GM12878 (cell line): Measurements from ENCODE around the gene JAG2. TPM values are rescaled to one million over a fixed set of nuclear protein-coding genes. Genes with fewer than 3 reads are reported as not detected.

Source experiments
- CHD2 ChIP-seq: IDR thresholded peaks from 2 replicates; pipeline ENCODE4 v1.6.1; 2011; ENCODE audit warnings: low read depth, low read length, improper control_type of control experiment, borderline replicate concordance
- HDAC2 ChIP-seq: fragments of 200-600 bp; sonication (generic); IDR thresholded peaks from 2 replicates; pipeline ENCODE4 v1.6.1; 2017
- MTA2 ChIP-seq: fragments of 450-650 bp; IDR thresholded peaks from 2 replicates; pipeline ENCODE4 v1.6.1; 2016; ENCODE audit warnings: low read depth, mild to moderate bottlenecking, moderate library complexity
- MYC ChIP-seq: IDR thresholded peaks from 2 replicates; pipeline ENCODE4 v1.6.1; 2011; ENCODE audit warnings: mild to moderate bottlenecking, low read length, moderate library complexity, inconsistent platforms; ENCODE audit not compliant: insufficient read depth, insufficient replicate concordance, insufficient read length, severe bottlenecking
- NBN ChIP-seq: fragments of 450-650 bp; IDR thresholded peaks from 2 replicates; pipeline ENCODE4 v1.6.1; 2016
- NFIC ChIP-seq: IDR thresholded peaks from 2 replicates; pipeline ENCODE4 v1.6.1; 2012; ENCODE audit warnings: low read depth, mild to moderate bottlenecking, inconsistent platforms, low read length, moderate library complexity
- PAX8 ChIP-seq: fragments of 450-650 bp; IDR thresholded peaks from 2 replicates; pipeline ENCODE4 v1.6.1; 2017; ENCODE audit warnings: mild to moderate bottlenecking, moderate library complexity
- POLR2AphosphoS2 ChIP-seq: IDR thresholded peaks from 2 replicates; pipeline ENCODE4 v1.6.1; 2011; ENCODE audit warnings: low read depth, mild to moderate bottlenecking, low read length, improper control_type of control experiment, moderate library complexity
- RELA ChIP-seq: fragments of 450-650 bp; IDR thresholded peaks from 2 replicates; pipeline ENCODE4 v1.8.0; 2014; ENCODE audit warnings: borderline replicate concordance; ENCODE audit not compliant: partially characterized antibody
- SMC3 ChIP-seq: IDR thresholded peaks from 2 replicates; pipeline ENCODE4 v1.6.1; 2011; ENCODE audit warnings: low read length, improper control_type of control experiment, borderline replicate concordance
- TCF12 ChIP-seq: IDR thresholded peaks from 2 replicates; pipeline ENCODE4 v1.6.1; 2011; ENCODE audit warnings: low read depth, mild to moderate bottlenecking, low read length
- polyA plus RNA-seq, 11 experiments: library from polyadenylated mRNA; depleted of rRNA in 4 of 11; unstranded in 6 of 11; stranded (reverse) in 5 of 11; fragments of >200 nt; fragmentation: Nextera tagmentation in 4 of 11; fragmentation: Illumina TruSeq in 1 of 11; extraction: Ambion mirVana in 4 of 11; extraction: Trizol in 1 of 11; gene quantifications; 1 replicate in 1 of 11; 2 replicates in 10 of 11; pipeline versions ENCODE4 v1.2.1 to v1.2.3, GENCODE V29; 2011 to 2016; ENCODE audit warnings: inconsistent platforms in 2 of 11, missing spikeins in 2 of 11, low read depth in 1 of 11
- total RNA-seq, 4 experiments: library from RNA; depleted of rRNA in 3 of 4; stranded (reverse); fragments of >200 nt in 3 of 4; fragmentation: Illumina TruSeq in 1 of 4; extraction: Trizol in 1 of 4; gene quantifications; 2 replicates each; pipeline versions ENCODE4 v1.2.1 to v1.2.3, GENCODE V29; 2013 to 2021
- TF ChIP-seq, protein P1 (sequence below): fragments of 450-650 bp; IDR thresholded peaks from 2 replicates; pipeline ENCODE4 v1.6.1; 2016; ENCODE audit warnings: mild to moderate bottlenecking, moderate library complexity, borderline replicate concordance
- TF ChIP-seq, protein P2 (sequence below): fragments of 450-650 bp; IDR thresholded peaks from 2 replicates; pipeline ENCODE4 v1.6.1; 2017; ENCODE audit warnings: borderline replicate concordance
- TF ChIP-seq, protein P3 (sequence below): fragments of 450-650 bp; IDR thresholded peaks from 2 replicates; pipeline ENCODE4 v1.6.1; 2018; ENCODE audit warnings: mild to moderate bottlenecking, low read depth, moderate library complexity; ENCODE audit not compliant: partially characterized antibody
- TF ChIP-seq, protein P4 (sequence below): IDR thresholded peaks from 2 replicates; pipeline ENCODE4 v1.6.1; 2012; ENCODE audit warnings: low read depth, low read length, improper control_type of control experiment

JAG2 gene
- total and polyA plus RNA-seq, 10 of the 15 experiments (the other 5 are each of a cell fraction or from before 2014, with no cell fraction given): 0.04 to 0.14 (median 0.06) TPM; not detected in 5

DNA sequence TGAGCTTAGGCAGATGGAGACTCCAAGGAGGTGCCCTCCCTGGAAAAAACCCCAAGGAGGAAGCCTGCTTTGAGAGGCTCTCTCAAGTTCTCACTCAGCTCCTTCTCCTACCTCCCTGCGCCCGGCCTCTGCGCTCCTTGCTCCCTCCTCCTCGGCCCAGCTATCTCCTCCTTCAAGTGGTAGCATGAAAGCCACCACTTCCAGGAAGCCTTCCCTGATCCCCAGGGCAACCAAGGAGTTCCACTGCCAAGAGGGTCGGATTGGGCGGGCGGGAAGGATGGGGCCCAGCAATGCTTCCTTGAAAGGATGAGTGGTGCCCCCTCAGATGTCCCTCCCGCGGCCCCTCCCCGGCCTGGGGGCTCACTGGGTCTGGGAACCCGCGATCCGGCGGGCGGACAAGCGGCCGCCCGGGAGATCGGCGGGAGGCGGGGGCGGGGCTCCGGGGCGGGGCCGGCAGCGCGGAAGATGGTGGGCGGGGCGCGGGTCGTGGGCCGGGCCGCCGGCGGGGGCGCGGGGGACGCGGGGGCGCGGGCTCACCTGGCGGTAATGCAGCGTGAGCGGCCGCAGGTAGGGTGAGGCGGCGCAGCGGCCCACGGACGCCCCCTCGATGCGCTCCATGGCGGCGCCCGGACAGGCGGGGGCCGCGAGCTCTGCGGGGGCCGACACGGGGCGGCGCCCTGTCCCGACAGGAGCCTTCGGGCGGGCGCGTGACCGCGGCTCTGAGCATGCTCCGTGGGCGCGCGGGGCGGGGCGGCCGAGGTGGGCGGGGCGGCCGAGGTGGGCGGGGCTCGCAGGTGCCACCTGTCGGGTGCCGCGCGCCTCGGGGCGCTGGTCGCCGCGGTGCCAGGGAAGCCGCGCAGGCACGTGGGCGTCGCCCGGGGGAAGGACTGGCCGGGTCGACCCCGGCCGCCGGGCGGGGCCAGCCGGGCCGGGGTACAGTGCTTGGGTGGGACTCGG lies 12.3 kb upstream of the JAG2 start, which contains the start of gene NUDT14 (continued):
- TF ChIP-seq, protein P1, sequence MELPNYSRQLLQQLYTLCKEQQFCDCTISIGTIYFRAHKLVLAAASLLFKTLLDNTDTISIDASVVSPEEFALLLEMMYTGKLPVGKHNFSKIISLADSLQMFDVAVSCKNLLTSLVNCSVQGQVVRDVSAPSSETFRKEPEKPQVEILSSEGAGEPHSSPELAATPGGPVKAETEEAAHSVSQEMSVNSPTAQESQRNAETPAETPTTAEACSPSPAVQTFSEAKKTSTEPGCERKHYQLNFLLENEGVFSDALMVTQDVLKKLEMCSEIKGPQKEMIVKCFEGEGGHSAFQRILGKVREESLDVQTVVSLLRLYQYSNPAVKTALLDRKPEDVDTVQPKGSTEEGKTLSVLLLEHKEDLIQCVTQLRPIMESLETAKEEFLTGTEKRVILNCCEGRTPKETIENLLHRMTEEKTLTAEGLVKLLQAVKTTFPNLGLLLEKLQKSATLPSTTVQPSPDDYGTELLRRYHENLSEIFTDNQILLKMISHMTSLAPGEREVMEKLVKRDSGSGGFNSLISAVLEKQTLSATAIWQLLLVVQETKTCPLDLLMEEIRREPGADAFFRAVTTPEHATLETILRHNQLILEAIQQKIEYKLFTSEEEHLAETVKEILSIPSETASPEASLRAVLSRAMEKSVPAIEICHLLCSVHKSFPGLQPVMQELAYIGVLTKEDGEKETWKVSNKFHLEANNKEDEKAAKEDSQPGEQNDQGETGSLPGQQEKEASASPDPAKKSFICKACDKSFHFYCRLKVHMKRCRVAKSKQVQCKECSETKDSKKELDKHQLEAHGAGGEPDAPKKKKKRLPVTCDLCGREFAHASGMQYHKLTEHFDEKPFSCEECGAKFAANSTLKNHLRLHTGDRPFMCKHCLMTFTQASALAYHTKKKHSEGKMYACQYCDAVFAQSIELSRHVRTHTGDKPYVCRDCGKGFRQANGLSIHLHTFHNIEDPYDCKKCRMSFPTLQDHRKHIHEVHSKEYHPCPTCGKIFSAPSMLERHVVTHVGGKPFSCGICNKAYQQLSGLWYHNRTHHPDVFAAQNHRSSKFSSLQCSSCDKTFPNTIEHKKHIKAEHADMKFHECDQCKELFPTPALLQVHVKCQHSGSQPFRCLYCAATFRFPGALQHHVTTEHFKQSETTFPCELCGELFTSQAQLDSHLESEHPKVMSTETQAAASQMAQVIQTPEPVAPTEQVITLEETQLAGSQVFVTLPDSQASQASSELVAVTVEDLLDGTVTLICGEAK: no peak
- TF ChIP-seq MYC (no peak), TCF12 (no peak), RELA (no peak), SMC3 (no peak), POLR2AphosphoS2 (no peak), PAX8 (no peak), CHD2 (no peak), MTA2 (no peak), NBN (no peak), NFIC (no peak), HDAC2 (no peak)
- TF ChIP-seq, protein P2, sequence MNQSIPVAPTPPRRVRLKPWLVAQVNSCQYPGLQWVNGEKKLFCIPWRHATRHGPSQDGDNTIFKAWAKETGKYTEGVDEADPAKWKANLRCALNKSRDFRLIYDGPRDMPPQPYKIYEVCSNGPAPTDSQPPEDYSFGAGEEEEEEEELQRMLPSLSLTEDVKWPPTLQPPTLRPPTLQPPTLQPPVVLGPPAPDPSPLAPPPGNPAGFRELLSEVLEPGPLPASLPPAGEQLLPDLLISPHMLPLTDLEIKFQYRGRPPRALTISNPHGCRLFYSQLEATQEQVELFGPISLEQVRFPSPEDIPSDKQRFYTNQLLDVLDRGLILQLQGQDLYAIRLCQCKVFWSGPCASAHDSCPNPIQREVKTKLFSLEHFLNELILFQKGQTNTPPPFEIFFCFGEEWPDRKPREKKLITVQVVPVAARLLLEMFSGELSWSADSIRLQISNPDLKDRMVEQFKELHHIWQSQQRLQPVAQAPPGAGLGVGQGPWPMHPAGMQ: no peak
- TF ChIP-seq, protein P3, sequence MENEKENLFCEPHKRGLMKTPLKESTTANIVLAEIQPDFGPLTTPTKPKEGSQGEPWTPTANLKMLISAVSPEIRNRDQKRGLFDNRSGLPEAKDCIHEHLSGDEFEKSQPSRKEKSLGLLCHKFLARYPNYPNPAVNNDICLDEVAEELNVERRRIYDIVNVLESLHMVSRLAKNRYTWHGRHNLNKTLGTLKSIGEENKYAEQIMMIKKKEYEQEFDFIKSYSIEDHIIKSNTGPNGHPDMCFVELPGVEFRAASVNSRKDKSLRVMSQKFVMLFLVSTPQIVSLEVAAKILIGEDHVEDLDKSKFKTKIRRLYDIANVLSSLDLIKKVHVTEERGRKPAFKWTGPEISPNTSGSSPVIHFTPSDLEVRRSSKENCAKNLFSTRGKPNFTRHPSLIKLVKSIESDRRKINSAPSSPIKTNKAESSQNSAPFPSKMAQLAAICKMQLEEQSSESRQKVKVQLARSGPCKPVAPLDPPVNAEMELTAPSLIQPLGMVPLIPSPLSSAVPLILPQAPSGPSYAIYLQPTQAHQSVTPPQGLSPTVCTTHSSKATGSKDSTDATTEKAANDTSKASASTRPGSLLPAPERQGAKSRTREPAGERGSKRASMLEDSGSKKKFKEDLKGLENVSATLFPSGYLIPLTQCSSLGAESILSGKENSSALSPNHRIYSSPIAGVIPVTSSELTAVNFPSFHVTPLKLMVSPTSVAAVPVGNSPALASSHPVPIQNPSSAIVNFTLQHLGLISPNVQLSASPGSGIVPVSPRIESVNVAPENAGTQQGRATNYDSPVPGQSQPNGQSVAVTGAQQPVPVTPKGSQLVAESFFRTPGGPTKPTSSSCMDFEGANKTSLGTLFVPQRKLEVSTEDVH: no peak
- TF ChIP-seq, protein P4, sequence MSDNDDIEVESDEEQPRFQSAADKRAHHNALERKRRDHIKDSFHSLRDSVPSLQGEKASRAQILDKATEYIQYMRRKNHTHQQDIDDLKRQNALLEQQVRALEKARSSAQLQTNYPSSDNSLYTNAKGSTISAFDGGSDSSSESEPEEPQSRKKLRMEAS: no peak
